Measurements from ENCODE around the gene ENOPH1. TPM values are rescaled to one million over a fixed set of nuclear protein-coding genes. Genes with fewer than 3 reads are reported as not detected.
"Not testable (repeated sequence)": the region's sequence is repeated elsewhere in the genome, so short reads cannot be mapped to it uniquely, and the experiment has no call there.

ENOPH1 gene
- total RNA-seq, 2 experiments from 2014 or later: 17.9 to 19.4 TPM

DNA sequence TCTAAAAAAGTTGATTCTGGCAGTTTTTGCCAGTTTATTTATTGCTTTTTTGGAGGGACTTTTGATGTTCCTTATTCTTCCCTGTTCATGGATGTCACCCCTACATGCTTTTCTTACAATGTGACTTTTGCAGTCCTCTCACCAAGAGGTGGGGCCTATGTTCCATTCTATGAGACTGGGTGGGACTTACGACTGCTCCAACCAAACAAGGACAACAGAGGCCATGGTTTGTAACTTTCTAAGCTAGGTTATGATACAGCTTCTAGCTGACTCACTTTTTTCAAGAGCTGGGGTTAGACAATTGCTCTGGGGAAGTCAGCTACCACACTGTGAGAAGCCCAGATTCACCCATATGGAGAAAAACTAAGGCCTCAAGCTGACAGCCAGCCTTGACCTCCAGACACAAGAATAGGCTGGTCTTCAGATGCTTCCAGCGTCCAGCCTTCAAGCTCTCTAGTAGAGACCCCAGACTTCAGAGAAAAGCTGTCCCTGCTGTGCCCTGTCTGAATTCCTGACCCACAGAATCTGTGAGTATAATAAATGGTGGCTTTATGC, 39.5 kb downstream of the ENOPH1 start:
- intact Hi-C loops (cut with DNase I, micrococcal nuclease): loop anchor here in 1 of 2 experiments (10.0 kb wide), 3 partner anchors 265 to 1165 kb away; no protein-coding TSS in a partner anchor
- CTCF ChIA-PET: no interaction called here
- POLR2A ChIA-PET: no interaction called here

GRCh38 chr4:82473080-82473479, 42.7 kb downstream of the ENOPH1 start:
- H3K4me1 Mint-ChIP-seq (ENCODE audit: low read depth); H3K27me3 Mint-ChIP-seq; H3K9me3 Mint-ChIP-seq; H3K27ac Mint-ChIP-seq; ATAC-seq (ENCODE audit: poor library complexity); H3K36me3 Mint-ChIP-seq (ENCODE audit: low read depth); H3K4me1 ChIP-seq (ENCODE audit: insufficient read depth, low read length); POLR2A ChIA-PET; CTCF ChIA-PET; H3K27ac ChIP-seq (ENCODE audit: low read depth in 1 of 2, low read length in 2 of 2); H3K4me3 Mint-ChIP-seq; H3K4me3 ChIP-seq (ENCODE audit: low read length); H3K36me3 ChIP-seq (ENCODE audit: insufficient read depth, low read length); DNase-seq; intact Hi-C loops (cut with DNase I, micrococcal nuclease); H3K9me3 ChIP-seq (ENCODE audit: control insufficient read depth in 1 of 2, insufficient read depth in 1 of 2, low read length in 2 of 2); H3K27me3 ChIP-seq (ENCODE audit: control insufficient read depth in 1 of 2, insufficient read depth in 2 of 2, low read length in 2 of 2): not testable (repeated sequence)

More for the DNA sequence above, 39.5 kb downstream of the ENOPH1 start:
- Mint-ChIP-seq H3K9me3 (no peaks in the 10 kb centered on the region), H3K27me3 (no peaks in the 10 kb centered on the region), H3K27ac (no peak overlapping the region), H3K4me1 (ENCODE audit: low read depth) (no peaks in the 10 kb centered on the region), H3K4me3 (no peak overlapping the region), H3K36me3 (ENCODE audit: low read depth) (no peaks in the 10 kb centered on the region)
- Histone ChIP-seq H3K9me3 (ENCODE audit: control insufficient read depth in 1 of 2, insufficient read depth in 1 of 2, low read length in 2 of 2) (no peaks in the 10 kb centered on the region), H3K4me1 (ENCODE audit: insufficient read depth, low read length) (no peaks in the 10 kb centered on the region), H3K4me3 (ENCODE audit: low read length) (no peak overlapping the region), H3K27me3 (ENCODE audit: control insufficient read depth in 1 of 2, insufficient read depth in 2 of 2, low read length in 2 of 2) (no peaks in the 10 kb centered on the region), H3K27ac (ENCODE audit: low read depth in 1 of 2, low read length in 2 of 2) (no peak overlapping the region), H3K36me3 (ENCODE audit: insufficient read depth, low read length) (no peaks in the 10 kb centered on the region)
- no peak for ATAC-seq (ENCODE audit: poor library complexity)
- DNase-seq: no peak
- no peak for TF ChIP-seq CTCF (IDR thresholded peaks at IDR 0.05)

DNA sequence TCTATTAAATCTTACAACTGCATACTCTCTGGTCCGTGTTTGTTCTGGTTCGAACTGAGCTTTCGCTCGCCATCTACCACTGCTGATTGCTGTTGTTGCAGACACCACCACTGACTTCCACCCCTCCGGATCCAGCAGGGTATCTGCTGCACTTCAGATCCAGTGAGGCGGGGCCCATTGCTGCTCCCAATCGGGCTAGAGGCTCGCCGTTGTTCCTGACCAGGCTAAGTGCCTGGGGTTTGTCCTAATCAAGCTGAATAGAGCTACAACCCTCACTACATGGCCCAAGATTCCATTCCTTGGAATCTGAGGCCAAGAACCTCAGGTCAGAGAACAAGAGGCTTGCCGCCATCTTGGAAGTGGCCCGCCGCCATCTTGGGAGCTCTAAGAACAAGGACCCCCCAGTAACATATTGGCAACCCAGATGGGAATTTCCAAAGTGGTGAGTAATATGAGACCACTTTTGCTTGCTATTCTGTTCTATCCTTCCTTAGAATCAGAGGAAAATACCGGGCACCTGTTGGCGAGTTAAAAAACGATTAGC, 43.3 kb downstream of the ENOPH1 start:
- no peaks in the 10 kb centered on the region for H3K4me1 Mint-ChIP-seq (ENCODE audit: low read depth)
- Histone ChIP-seq H3K36me3 (ENCODE audit: insufficient read depth, low read length) (no peaks in the 10 kb centered on the region), H3K9me3 (ENCODE audit: control insufficient read depth in 1 of 2, insufficient read depth in 1 of 2, low read length in 2 of 2) (no peaks in the 10 kb centered on the region), H3K27ac (ENCODE audit: low read depth in 1 of 2, low read length in 2 of 2) (no peak overlapping the region), H3K4me1 (ENCODE audit: insufficient read depth, low read length) (no peaks in the 10 kb centered on the region), H3K27me3 (ENCODE audit: control insufficient read depth in 1 of 2, insufficient read depth in 2 of 2, low read length in 2 of 2) (no peaks in the 10 kb centered on the region), H3K4me3 (ENCODE audit: low read length) (no peak overlapping the region)
- H3K27ac Mint-ChIP-seq: no peak overlapping the region
- no peak overlapping the region for H3K4me3 Mint-ChIP-seq
- intact Hi-C loops (cut with DNase I, micrococcal nuclease): no loop called here
- H3K27me3 Mint-ChIP-seq: no peaks in the 10 kb centered on the region
- TF ChIP-seq CTCF (IDR thresholded peaks at IDR 0.05): no peak
- ChIA-PET POLR2A (no interaction called here), CTCF (no interaction called here)
- DNase-seq (no peak), ATAC-seq (ENCODE audit: poor library complexity) (no peak)
- no peaks in the 10 kb centered on the region for H3K36me3 Mint-ChIP-seq (ENCODE audit: low read depth)
- H3K9me3 Mint-ChIP-seq: no peaks in the 10 kb centered on the region

- H3K4me3 Mint-ChIP-seq; H3K27ac ChIP-seq (ENCODE audit: low read depth in 1 of 2, low read length in 2 of 2); DNase-seq; H3K9me3 ChIP-seq (ENCODE audit: control insufficient read depth in 1 of 2, insufficient read depth in 1 of 2, low read length in 2 of 2); H3K4me1 ChIP-seq (ENCODE audit: insufficient read depth, low read length); H3K4me3 ChIP-seq (ENCODE audit: low read length); H3K27me3 Mint-ChIP-seq; H3K9me3 Mint-ChIP-seq; H3K36me3 ChIP-seq (ENCODE audit: insufficient read depth, low read length); ATAC-seq (ENCODE audit: poor library complexity); H3K27ac Mint-ChIP-seq; CTCF ChIA-PET; H3K4me1 Mint-ChIP-seq (ENCODE audit: low read depth); intact Hi-C loops (cut with DNase I, micrococcal nuclease); H3K27me3 ChIP-seq (ENCODE audit: control insufficient read depth in 1 of 2, insufficient read depth in 2 of 2, low read length in 2 of 2); POLR2A ChIA-PET: not testable (repeated sequence)
- peaks cover 13% of the 10 kb centered on the region for H3K36me3 Mint-ChIP-seq (ENCODE audit: low read depth)
These were observed 45.5 kb downstream of the ENOPH1 start for GRCh38 chr4:82475931-82476330.

DNA sequence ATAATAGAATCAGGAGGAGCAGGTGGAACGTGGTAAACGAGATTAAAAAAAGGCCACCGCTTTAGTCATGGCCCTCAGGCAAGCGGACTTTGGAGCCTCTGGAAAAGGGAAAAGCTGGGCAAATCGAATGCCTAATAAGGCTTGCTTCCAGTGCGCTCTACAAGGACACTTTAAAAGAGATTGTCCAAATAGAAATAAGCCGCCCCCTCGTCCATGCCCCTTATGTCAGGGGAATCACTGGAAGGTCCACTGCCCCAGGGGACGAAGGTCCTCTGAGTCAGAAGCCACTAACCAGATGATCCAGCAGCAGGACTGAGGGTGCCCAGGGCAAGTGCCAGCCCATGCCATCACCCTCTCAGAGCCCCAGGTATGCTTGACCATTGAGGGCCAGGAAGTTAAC, 47.1 kb downstream of the ENOPH1 start:
- H3K4me1 Mint-ChIP-seq (ENCODE audit: low read depth); CTCF ChIA-PET; H3K27me3 ChIP-seq (ENCODE audit: control insufficient read depth in 1 of 2, insufficient read depth in 2 of 2, low read length in 2 of 2); H3K9me3 ChIP-seq (ENCODE audit: control insufficient read depth in 1 of 2, insufficient read depth in 1 of 2, low read length in 2 of 2); intact Hi-C loops (cut with DNase I, micrococcal nuclease); POLR2A ChIA-PET; H3K4me1 ChIP-seq (ENCODE audit: insufficient read depth, low read length); H3K4me3 Mint-ChIP-seq; ATAC-seq (ENCODE audit: poor library complexity); H3K27me3 Mint-ChIP-seq; H3K36me3 ChIP-seq (ENCODE audit: insufficient read depth, low read length); H3K27ac ChIP-seq (ENCODE audit: low read depth in 1 of 2, low read length in 2 of 2); H3K27ac Mint-ChIP-seq; H3K9me3 Mint-ChIP-seq; H3K4me3 ChIP-seq (ENCODE audit: low read length); DNase-seq: not testable (repeated sequence)
- peaks cover 16% of the 10 kb centered on the region for H3K36me3 Mint-ChIP-seq (ENCODE audit: low read depth)
